PC-3 (cell line): ENCODE measurements around the gene BPIFA3.

Source experiments
- CTCF ChIP-seq: fragments of 300-600 bp; sonication (generic); conservative IDR thresholded peaks from 2 replicates; pipeline ENCODE4 v1.5.1; 2017; ENCODE audit warnings: antibody characterized with exemption, low read depth, mild to moderate bottlenecking, low read length
- EZH2 ChIP-seq: fragments of 300-600 bp; sonication (generic); IDR thresholded peaks from one replicate; pipeline ENCODE4 v1.6.1; 2017; ENCODE audit warnings: antibody characterized with exemption, mild to moderate bottlenecking, low read length; ENCODE audit not compliant: unreplicated experiment

- no peak for TF ChIP-seq CTCF
- no peak for TF ChIP-seq EZH2
These were observed 14.1 kb downstream of the BPIFA3 start for GRCh38 chr20:33231237-33231636.
